A549 (cell line): ENCODE measurements around the gene TRPV4. TPM values are rescaled to one million over a fixed set of nuclear protein-coding genes. Genes with fewer than 3 reads are reported as not detected.

Source experiments
- ATAC-seq, 2 experiments: fragments of 200-7000 bp in 1 of 2; fragments of >200 bp in 1 of 2; cut with Nextera tagmentation in 1 of 2; cut with Tn5 transposase in 1 of 2; 3 replicates each; pipeline versions ENCODE4 v1.8.0 to v1.9.1; 2018 to 2020; ENCODE audit warnings: mild to moderate bottlenecking in 1 of 2, moderate library complexity in 1 of 2
- CTCF ChIA-PET: fragments of 300-600 bp; sonication (Branson Sonifier 250); formaldehyde crosslinking; extraction: SDS; loops from one replicate; lab custom pipeline; 2021; ENCODE audit warnings: antibody characterized with exemption, inconsistent platforms; lab: Yijun Ruan, JAX
- POLR2A ChIA-PET: fragments of 350-600 bp; formaldehyde crosslinking; extraction: SDS; loops from one replicate; lab custom pipeline; 2021; ENCODE audit warnings: antibody characterized with exemption, inconsistent platforms; lab: Yijun Ruan, JAX
- DNase-seq, 2 experiments: peaks; one replicate each; pipeline versions ENCODE4 v3.0.0 to v3.0.0-alpha.2; 2011 to 2016; ENCODE audit warnings: low read depth in 1 of 2, low spot score in 1 of 2
- FAIRE-seq: peaks from 2 replicates; lab custom pipeline; 2011; peaks lifted over from hg19 to GRCh38; lab: Jason Lieb, UNC
- H3K27ac ChIP-seq, 2 experiments: fragments of >200 bp; sonication (Bioruptor Twin); formaldehyde crosslinking; 3 replicates each; pipeline ENCODE4 v1.5.1; 2016 to 2017
- H3K4me1 ChIP-seq: fragments of >200 bp; sonication (Bioruptor Twin); formaldehyde crosslinking; 3 replicates; pipeline ENCODE4 v1.6.1; 2016
- H3K4me2 ChIP-seq: fragments of >200 bp; sonication (Bioruptor Twin); formaldehyde crosslinking; 3 replicates; pipeline ENCODE4 v1.6.1; 2016
- H3K4me3 ChIP-seq: fragments of >200 bp; sonication (Bioruptor Twin); formaldehyde crosslinking; 3 replicates; pipeline ENCODE4 v1.5.1; 2016
- H3K9me3 ChIP-seq: fragments of >200 bp; sonication (Bioruptor Twin); formaldehyde crosslinking; 3 replicates; pipeline ENCODE4 v1.6.1; 2016
- CBX2 ChIP-seq: fragments of 200-600 bp; sonication (generic); IDR thresholded peaks from 2 replicates; pipeline ENCODE4 v1.6.1; 2016; ENCODE audit warnings: low read depth, mild to moderate bottlenecking, borderline replicate concordance
- CHD4 ChIP-seq: fragments of 200-600 bp; sonication (generic); IDR thresholded peaks from 2 replicates; pipeline ENCODE4 v1.6.1; 2016; ENCODE audit warnings: antibody characterized with exemption, mild to moderate bottlenecking, borderline replicate concordance
- CTCF ChIP-seq: fragments of >200 bp; sonication (Bioruptor Twin); formaldehyde crosslinking; IDR thresholded peaks from 3 replicates; pipeline ENCODE4 v1.5.1; 2016
- EHMT2 ChIP-seq: fragments of 200-600 bp; sonication (generic); IDR thresholded peaks from 2 replicates; pipeline ENCODE4 v1.6.1; 2016; ENCODE audit warnings: antibody characterized with exemption, low read depth, mild to moderate bottlenecking, moderate library complexity
- ELK1 ChIP-seq: fragments of 150-350 bp; IDR thresholded peaks from 2 replicates; pipeline ENCODE4 v1.6.1; 2014; ENCODE audit warnings: low read depth, mild to moderate bottlenecking, low read length
- GATA3 ChIP-seq: IDR thresholded peaks from 2 replicates; pipeline ENCODE4 v1.6.1; 2012; ENCODE audit warnings: borderline replicate concordance
- HES2 ChIP-seq: fragments of >200 bp; sonication (Bioruptor Twin); formaldehyde crosslinking; IDR thresholded peaks from 2 replicates; pipeline ENCODE4 v1.6.1; 2016
- HEYL ChIP-seq: fragments of 250-450 bp; sonication (Bioruptor Pico); IDR thresholded peaks from 2 replicates; pipeline ENCODE4 v1.8.0; 2021; ENCODE audit warnings: mild to moderate bottlenecking, moderate library complexity
- HOXA7 ChIP-seq: fragments of 250-450 bp; sonication (Bioruptor Pico); IDR thresholded peaks from 2 replicates; pipeline ENCODE4 v1.5.0; 2020; ENCODE audit warnings: mild to moderate bottlenecking, moderate library complexity
- HOXB5 ChIP-seq: fragments of 250-450 bp; sonication (Bioruptor Pico); IDR thresholded peaks from 2 replicates; pipeline ENCODE4 v1.5.0; 2020; ENCODE audit warnings: mild to moderate bottlenecking, moderate library complexity
- JUN ChIP-seq, 2 experiments: fragments of >200 bp; sonication (Bioruptor Twin); formaldehyde crosslinking; IDR thresholded peaks; 2 replicates in 1 of 2; 3 replicates in 1 of 2; pipeline ENCODE4 v1.6.1; 2016 to 2017
- KDM1A ChIP-seq: fragments of 200-600 bp; sonication (generic); IDR thresholded peaks from 2 replicates; pipeline ENCODE4 v1.6.1; 2016; ENCODE audit warnings: low read depth, mild to moderate bottlenecking
- POLR2AphosphoS2 ChIP-seq: conservative IDR thresholded peaks from 2 replicates; pipeline ENCODE4 v1.6.1; 2012; ENCODE audit warnings: low read length, improper control_type of control experiment, inconsistent platforms
- RAD21 ChIP-seq, 2 experiments: fragments of >200 bp in 1 of 2; sonication (Bioruptor Twin) in 1 of 2; formaldehyde crosslinking in 1 of 2; IDR thresholded peaks in 1 of 2; conservative IDR thresholded peaks in 1 of 2; 2 replicates in 1 of 2; 3 replicates in 1 of 2; pipeline ENCODE4 v1.6.1; 2012 to 2018; ENCODE audit warnings: inconsistent platforms in 1 of 2
- RARB ChIP-seq: fragments of 250-450 bp; sonication (Bioruptor Pico); IDR thresholded peaks from 2 replicates; pipeline ENCODE4 v1.8.0; 2021; ENCODE audit warnings: mild to moderate bottlenecking, moderate library complexity
- RCOR1 ChIP-seq: fragments of 150-350 bp; IDR thresholded peaks from 2 replicates; pipeline ENCODE4 v1.6.1; 2014; ENCODE audit warnings: antibody characterized with exemption, low read length, low read depth
- SMC3 ChIP-seq: fragments of >200 bp; sonication (Bioruptor Twin); formaldehyde crosslinking; IDR thresholded peaks from 3 replicates; pipeline ENCODE4 v1.6.1; 2018; ENCODE audit warnings: inconsistent platforms
- SREBF2 ChIP-seq: fragments of 450-650 bp; IDR thresholded peaks from 2 replicates; pipeline ENCODE4 v1.6.1; 2014; ENCODE audit warnings: mild to moderate bottlenecking, moderate library complexity
- ZFP36 ChIP-seq: fragments of 450-650 bp; IDR thresholded peaks from 2 replicates; pipeline ENCODE4 v1.6.1; 2014; ENCODE audit warnings: borderline replicate concordance; ENCODE audit not compliant: partially characterized antibody
- WGBS: methylation state at CpG from one replicate; pipeline ENCODE4 v1.1.6; 2017; ENCODE audit errors: missing lambda C conversion rate; 5-methylcytosine and 5-hydroxymethylcytosine counted together
- polyA plus RNA-seq, 4 experiments: library from polyadenylated mRNA; depleted of rRNA in 3 of 4; stranded (reverse); fragments of >200 nt; fragmentation: RNase III in 1 of 4; extraction: RNeasy Plus Mini Kit Qiagen cat#74134 plus additional on column Dnase treatment in 1 of 4; gene quantifications; 2 replicates in 3 of 4; 3 replicates in 1 of 4; pipeline ENCODE4 v1.2.3, GENCODE V29; 2011 to 2017

Gene TRPV4
- polyA plus RNA-seq, 2 of the 4 experiments (the other 2 are of a cell fraction), result 0.15 to 0.37 TPM

GRCh38 chr12:109776624-109777023 is 56.6 kb downstream of the TRPV4 start:
- no peaks in the 10 kb centered on the region for H3K4me1 ChIP-seq
- 65% methylated on average over 9 of the region's 9 CpGs for WGBS
- POLR2A ChIA-PET, result no interaction called here
- TF ChIP-seq CHD4 (no peak), CTCF (no peak), GATA3 (no peak), EHMT2 (no peak), ELK1 (no peak), POLR2AphosphoS2 (no peak), SREBF2 (no peak), HOXB5 (CRISPR knock-in tag) (no peak), HES2 (no peak), SMC3 (no peak), RCOR1 (no peak), RARB (CRISPR knock-in tag) (no peak)
- no peak overlapping the region for H3K27ac ChIP-seq
- no peak overlapping the region for H3K4me3 ChIP-seq
- FAIRE-seq (no peak), ATAC-seq (no peak), DNase-seq (no peak)
- H3K9me3 ChIP-seq, result peaks cover 13% of the 10 kb centered on the region; the same call in 2 of the 3 replicates
- H3K4me2 ChIP-seq, result no peak overlapping the region
- CTCF ChIA-PET, result interaction anchor here (0.7 to 9.3 kb wide), 14 partner anchors 11 to 348 kb away, joined by 3 to 167 read pairs (median 3); no protein-coding TSS in a partner anchor

GRCh38 chr12:109775172-109775881 is 57.9 kb downstream of the TRPV4 start:
- peak; percentile 70 to 89 for DNase-seq
- peak; percentile 82 to 93 for ATAC-seq
- WGBS, result 16% methylated on average over 10 of the region's 10 CpGs
- H3K4me2 ChIP-seq, result no peak overlapping the region
- no peak for TF ChIP-seq CBX2
- peak; percentile 95 for TF ChIP-seq CTCF
- 0 out of 5 replicates have a peak, but pooled peaks of 1 of the 2 experiments have one; percentile 38 for TF ChIP-seq JUN (IDR thresholded peaks at IDR 0.05)
- peak; percentile 95 to 98 for TF ChIP-seq RAD21 (conservative IDR thresholded peaks at IDR 0.05 in 1 of 2, IDR thresholded peaks at IDR 0.05 in 1 of 2)
- TF ChIP-seq ZFP36, result peak; percentile 89
- TF ChIP-seq HOXA7, result no peak
- peak; percentile 89 for TF ChIP-seq SMC3
- TF ChIP-seq KDM1A, result 0 out of 2 replicates have a peak, but pooled peaks have one; percentile 37
- TF ChIP-seq HEYL (CRISPR knock-in tag), result no peak
- TF ChIP-seq, all 56 proteins: peak for 6
- Histone ChIP-seq H3K27ac (no peak overlapping the region), H3K4me3 (no peak overlapping the region), H3K9me3 (peaks cover 8% of the 10 kb centered on the region; the same call in 2 of the 3 replicates), H3K4me1 (no peaks in the 10 kb centered on the region)
- ChIA-PET CTCF (interaction anchor here (0.5 to 9.3 kb wide), 75 partner anchors 9 to 1055 kb away, joined by 3 to 167 read pairs (median 4); partner anchors contain the start of genes FAM222A, MMAB and MVK), POLR2A (interaction anchor here (0.5 to 0.6 kb wide), 2 partner anchors 178 to 258 kb away, joined by 3 to 4 read pairs; no protein-coding TSS in a partner anchor)
- FAIRE-seq, result no peak
